Hepatocyte (in vitro differentiated cells): ENCODE measurements around the gene NOTUM.

Experiments
- CTCF ChIP-seq: fragments of 200-600 bp; sonication (generic); IDR thresholded peaks from 2 replicates; pipeline ENCODE4 v1.5.1; 2016; ENCODE audit warnings: antibody characterized with exemption, mild to moderate bottlenecking; ENCODE audit not compliant: poor library complexity
- EZH2 ChIP-seq: fragments of 200-600 bp; sonication (generic); IDR thresholded peaks from 2 replicates; pipeline ENCODE4 v1.6.1; 2016; ENCODE audit warnings: antibody characterized with exemption, mild to moderate bottlenecking, borderline replicate concordance

DNA sequence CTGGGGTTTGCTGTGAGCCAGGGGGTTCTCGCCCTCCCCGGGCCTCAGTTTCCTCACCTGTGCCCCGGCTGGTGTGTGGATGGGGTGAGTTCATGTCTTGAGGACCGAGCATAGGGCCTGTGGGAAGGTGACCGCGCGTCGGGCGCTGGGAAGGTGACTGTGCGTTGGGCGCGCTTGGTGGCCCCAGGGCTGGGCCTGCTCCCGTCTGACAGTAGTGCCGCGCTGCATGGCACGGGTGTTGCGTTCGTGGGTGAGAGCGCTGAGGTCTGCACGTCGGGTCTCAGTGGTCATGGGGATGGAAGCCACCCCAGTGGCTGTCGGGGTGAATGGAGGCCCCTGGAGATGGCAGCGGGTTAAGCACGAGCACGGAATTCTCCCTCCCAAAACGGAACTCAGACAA is 25.6 kb upstream of the NOTUM start:
- TF ChIP-seq EZH2: no peak
- no peak for TF ChIP-seq CTCF
